Mucosa of stomach (tissue), 1 donor: ENCODE measurements around the gene ZBTB43.

Source experiments
- H3K27me3 ChIP-seq: one replicate; pipeline ENCODE4 v1.7.0; 2013; ENCODE audit warnings: mild to moderate bottlenecking, low read length; ENCODE audit not compliant: control insufficient read depth, insufficient read depth
- H3K36me3 ChIP-seq: one replicate; pipeline ENCODE4 v1.7.0; 2013; ENCODE audit warnings: low read length; ENCODE audit not compliant: control insufficient read depth, insufficient read depth
- H3K4me1 ChIP-seq: one replicate; pipeline ENCODE4 v1.7.0; 2013; ENCODE audit warnings: mild to moderate bottlenecking, low read length; ENCODE audit not compliant: control insufficient read depth, insufficient read depth
- H3K4me3 ChIP-seq: one replicate; pipeline ENCODE4 v1.7.0; 2013; ENCODE audit warnings: low read length
- H3K9ac ChIP-seq: one replicate; pipeline ENCODE4 v1.7.0; 2013; ENCODE audit warnings: mild to moderate bottlenecking, low read length, moderate library complexity
- H3K9me3 ChIP-seq: one replicate; pipeline ENCODE4 v1.7.0; 2013; ENCODE audit warnings: mild to moderate bottlenecking, low read length, moderate library complexity; ENCODE audit not compliant: control insufficient read depth
- donor health status: Pancreatic carcinoma.

ZBTB43 gene

DNA sequence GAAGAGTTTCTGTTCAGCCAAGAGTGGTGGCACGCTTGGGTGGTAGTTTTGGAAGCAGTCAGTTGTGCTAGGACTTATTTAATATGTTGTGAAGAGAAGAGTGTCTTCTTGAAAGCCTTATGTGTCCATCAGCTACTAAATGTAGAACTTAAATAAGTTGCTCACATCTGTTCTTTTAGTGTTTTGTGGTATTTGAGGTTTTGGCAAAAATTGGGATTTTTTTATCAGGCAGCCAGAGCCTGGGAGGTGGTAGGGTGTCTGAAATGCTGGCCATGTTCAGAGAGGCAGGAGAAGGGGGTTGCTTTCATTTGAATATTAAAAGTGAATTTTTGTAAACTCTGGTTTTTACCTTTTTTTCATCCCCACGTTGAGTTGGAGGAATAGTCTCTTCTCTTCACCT lies 31.4 kb downstream of the ZBTB43 start:
- Histone ChIP-seq H3K4me3 (no peak overlapping the region), H3K9ac (no peak overlapping the region), H3K36me3 (peaks cover 4% of the 10 kb centered on the region), H3K4me1 (peaks cover 12% of the 10 kb centered on the region), H3K9me3 (no peaks in the 10 kb centered on the region), H3K27me3 (no peaks in the 10 kb centered on the region)

DNA sequence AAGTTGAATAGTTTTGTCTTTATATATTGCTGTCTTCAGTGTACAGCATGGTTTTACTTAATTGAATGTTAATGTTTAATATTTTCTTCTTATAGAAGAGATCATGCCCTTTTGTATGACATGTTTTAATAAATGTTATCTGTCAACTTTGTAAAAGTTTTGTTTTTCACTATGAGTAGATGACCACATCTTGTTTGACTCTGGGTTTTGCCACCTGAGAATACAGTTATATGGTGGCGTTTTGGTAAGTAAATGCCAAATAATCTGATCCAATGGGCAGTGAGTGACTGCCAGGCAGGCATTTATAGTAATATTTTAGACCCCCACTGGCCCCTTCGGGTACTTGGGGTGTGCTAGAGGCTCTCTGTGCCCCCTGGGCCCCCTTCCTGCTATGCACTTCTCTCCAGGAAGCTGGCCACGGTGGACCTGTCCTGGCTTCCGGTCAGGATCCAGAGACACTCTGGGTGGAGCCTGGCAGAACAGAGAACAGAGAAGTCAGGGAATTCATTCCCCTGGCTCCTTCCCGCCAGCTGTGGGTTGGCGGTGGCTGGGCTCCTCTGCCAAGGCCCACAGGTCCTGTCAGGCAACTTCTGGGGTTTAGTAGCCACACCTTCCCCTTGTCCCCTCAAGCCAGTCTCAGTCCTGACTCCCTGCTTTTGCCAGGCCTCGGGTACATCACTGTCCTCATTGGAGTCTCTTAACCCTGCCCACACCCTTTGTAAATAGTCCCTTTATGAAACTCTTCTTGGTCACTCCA lies 33.4 kb downstream of the ZBTB43 start:
- Histone ChIP-seq H3K4me1 (peaks cover 7% of the 10 kb centered on the region), H3K36me3 (peaks cover 4% of the 10 kb centered on the region), H3K4me3 (no peak overlapping the region), H3K9me3 (no peaks in the 10 kb centered on the region), H3K27me3 (no peaks in the 10 kb centered on the region), H3K9ac (no peak overlapping the region)

DNA sequence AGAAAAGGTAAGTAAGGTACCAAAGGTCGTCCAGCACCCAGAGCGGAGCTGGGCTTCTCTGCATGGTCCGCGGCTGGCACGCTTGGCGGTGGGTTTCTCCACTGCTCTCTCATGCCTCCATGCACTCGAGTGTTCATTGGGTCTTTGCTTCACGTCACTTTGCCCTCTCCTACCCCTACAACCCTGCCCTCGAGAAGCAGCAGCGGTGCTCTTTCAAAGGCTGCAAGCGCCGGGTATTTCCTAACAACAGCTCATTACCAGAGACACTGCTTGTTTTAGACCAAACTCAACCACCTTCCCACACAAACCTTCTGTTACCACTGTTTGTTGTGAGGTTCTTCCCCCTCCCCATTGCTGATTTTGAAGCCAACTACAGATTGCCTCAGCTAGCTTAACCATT lies 34.1 kb downstream of the ZBTB43 start:
- Histone ChIP-seq H3K4me3 (no peak overlapping the region), H3K4me1 (peaks cover 7% of the 10 kb centered on the region), H3K36me3 (peaks cover 4% of the 10 kb centered on the region), H3K27me3 (no peaks in the 10 kb centered on the region), H3K9ac (no peak overlapping the region), H3K9me3 (no peaks in the 10 kb centered on the region)

DNA sequence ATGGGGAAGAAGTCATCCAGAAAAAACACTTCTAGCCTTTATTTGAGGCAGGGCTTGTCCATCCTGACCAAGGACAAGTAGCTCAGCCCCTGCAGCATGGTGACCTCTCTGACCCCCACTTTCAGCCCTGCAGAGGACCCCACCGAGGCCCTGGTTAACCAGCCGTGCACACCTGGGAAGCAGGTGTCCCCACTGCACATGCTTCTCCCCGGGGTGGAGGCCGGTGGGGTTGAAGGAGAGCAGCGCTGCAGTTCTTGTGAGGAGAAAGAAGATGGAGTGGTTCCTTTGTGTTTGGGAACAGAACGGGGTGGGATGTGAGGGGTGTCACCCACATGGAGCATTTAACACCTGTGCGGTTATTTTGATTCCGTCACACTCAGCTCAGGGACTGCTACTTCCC lies 34.5 kb downstream of the ZBTB43 start:
- Histone ChIP-seq H3K9ac (no peak overlapping the region), H3K4me3 (no peak overlapping the region), H3K4me1 (peaks cover 7% of the 10 kb centered on the region), H3K27me3 (no peaks in the 10 kb centered on the region), H3K9me3 (no peaks in the 10 kb centered on the region), H3K36me3 (peaks cover 4% of the 10 kb centered on the region)

DNA sequence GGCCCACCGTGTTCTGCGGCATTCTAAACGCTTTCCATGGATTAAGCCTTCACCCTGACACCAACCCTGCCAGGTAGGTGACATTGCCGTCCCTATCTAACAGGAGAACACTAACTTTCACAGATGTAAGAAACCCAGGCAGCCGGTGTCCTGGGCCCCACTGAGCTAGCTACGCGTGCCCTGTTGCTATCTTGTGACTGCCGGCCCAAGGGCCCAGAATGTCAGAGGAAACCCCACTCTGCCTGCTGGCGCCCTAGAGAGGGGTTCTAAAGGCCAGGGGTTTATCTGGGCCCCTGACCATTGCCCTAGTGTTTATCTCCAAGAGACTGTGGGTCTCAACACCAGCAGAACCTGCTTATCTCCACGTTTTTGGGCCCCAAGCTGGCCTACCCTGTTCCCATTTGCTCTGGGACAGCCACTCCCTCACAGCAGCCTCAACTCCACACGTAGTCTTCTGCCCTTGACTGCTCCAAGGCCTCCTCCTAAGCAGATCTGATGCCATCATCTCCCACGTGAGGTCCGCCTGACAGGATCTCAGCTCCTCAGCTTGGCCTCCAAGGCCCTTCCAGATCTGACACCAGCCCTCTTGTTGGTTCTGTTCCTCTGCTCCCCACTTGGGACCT lies 37.5 kb downstream of the ZBTB43 start:
- H3K9ac ChIP-seq = no peak overlapping the region
- no peaks in the 10 kb centered on the region for H3K27me3 ChIP-seq
- H3K36me3 ChIP-seq = peaks cover 4% of the 10 kb centered on the region
- H3K9me3 ChIP-seq = no peaks in the 10 kb centered on the region
- H3K4me3 ChIP-seq = no peak overlapping the region
- peaks cover 7% of the 10 kb centered on the region for H3K4me1 ChIP-seq

DNA sequence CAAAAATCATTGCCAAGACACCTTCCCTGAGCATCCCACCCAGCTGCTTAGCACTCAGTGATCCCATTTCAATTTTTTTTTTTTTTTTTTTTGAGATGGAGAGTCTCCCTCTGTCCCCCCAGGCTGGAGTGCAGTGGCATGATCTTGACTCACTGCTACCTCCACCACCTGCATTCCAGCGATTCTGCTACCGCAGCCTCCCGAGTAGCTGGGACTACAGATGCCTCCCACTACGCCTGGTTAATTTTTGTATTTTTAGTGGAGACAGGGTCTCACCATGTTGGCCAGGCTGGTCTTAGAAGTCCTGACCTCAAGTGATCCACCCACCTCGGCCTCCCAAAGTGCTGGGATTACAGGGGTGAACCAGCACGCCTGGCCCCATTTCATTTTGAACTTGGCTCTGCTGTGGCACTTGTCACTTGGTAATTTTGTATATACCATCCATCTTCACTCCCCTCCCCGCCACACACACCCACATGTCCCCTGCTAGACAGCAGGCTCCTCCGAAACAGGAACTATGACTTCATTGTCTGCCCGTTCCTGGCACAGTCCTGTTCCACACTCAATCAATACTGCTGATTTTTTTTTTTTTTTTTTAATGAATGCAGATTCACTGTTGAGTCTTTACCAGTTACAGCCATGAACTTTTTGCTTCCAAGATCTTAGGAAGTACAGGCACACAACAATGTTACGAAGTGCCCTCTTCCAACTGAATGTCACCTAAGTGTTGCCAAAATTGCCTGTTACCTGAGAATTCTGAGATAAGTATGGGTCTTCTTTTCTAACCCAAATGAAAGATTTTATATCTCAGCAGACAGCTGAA lies 38.3 kb downstream of the ZBTB43 start:
- no peak overlapping the region for H3K9ac ChIP-seq
- no peaks in the 10 kb centered on the region for H3K27me3 ChIP-seq
- peaks cover 4% of the 10 kb centered on the region for H3K4me1 ChIP-seq
- H3K9me3 ChIP-seq = no peaks in the 10 kb centered on the region
- no peak overlapping the region for H3K4me3 ChIP-seq
- peaks cover 4% of the 10 kb centered on the region for H3K36me3 ChIP-seq

DNA sequence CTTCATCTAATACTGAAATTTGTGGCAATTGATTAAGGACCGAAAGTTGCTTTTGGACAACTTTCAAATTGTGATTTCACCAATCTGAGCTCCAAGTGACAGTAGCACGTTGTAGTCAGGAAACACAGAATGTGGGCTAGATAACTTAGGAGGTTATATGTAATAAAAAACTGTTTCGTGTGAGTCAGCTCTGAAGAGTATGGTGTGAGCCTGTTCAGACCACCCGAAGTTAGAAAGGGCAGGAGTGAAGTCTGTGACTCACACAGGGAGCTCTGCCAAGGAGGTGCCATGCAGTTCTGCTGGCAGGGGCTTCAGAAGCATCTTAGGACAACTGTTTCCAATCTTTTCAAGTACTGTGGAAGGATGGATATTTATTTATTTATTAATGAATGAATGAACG lies 39.2 kb downstream of the ZBTB43 start:
- Histone ChIP-seq H3K9ac (no peak overlapping the region), H3K9me3 (no peaks in the 10 kb centered on the region), H3K36me3 (peaks cover 3% of the 10 kb centered on the region), H3K27me3 (no peaks in the 10 kb centered on the region), H3K4me3 (no peak overlapping the region), H3K4me1 (no peaks in the 10 kb centered on the region)

DNA sequence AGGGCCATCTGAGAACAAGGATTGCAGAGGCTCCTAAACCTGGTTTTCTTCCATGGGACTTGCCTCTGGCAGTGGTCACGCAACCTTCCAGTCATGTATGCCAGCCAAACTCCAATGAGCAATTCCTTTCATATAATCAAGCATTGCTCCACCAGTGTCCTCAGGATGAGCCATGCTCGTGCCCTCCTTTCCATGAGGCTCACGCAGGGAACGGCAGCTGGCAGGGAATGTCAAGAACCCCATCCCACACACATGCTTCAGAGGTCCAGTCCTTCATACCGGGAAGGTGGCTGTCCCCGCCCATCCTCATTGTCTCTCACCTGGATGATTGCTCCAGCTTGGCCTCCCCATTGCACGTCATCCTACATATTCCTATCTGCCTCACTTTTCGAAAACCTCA lies 42.2 kb downstream of the ZBTB43 start:
- no peaks in the 10 kb centered on the region for H3K36me3 ChIP-seq
- no peaks in the 10 kb centered on the region for H3K9me3 ChIP-seq
- H3K4me3 ChIP-seq = no peak overlapping the region
- H3K4me1 ChIP-seq = no peaks in the 10 kb centered on the region
- no peak overlapping the region for H3K9ac ChIP-seq
- H3K27me3 ChIP-seq = peaks cover 10% of the 10 kb centered on the region

DNA sequence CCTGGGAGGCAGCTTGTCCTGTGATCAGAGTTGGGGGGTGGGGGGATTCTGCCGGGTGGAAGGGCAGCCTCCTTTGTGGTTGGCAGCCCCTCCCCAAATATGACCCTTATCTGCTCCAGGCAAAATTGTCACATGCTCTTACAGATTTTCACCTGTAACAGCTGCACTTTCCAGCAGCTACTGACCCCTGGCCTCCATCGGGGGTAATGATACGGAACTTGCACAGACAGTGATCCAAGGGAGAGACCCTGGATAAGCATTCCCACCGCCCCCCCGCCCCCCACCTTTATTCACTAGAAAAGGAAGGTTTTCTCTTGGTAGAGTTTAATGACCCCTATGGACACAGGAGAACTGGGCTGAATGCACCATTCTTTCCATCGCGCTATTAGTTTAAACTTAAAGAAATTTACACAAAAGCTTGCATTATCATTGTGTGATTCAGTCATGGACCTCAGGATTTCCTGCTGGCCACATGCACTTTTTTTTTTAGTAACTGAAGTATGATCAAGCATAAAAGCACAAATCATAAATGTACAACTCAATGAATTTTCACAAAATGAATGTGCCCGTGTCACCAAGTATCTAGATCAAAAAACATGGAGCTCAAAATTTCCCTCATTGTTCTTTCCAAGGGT lies 44.9 kb downstream of the ZBTB43 start:
- H3K9me3 ChIP-seq = no peaks in the 10 kb centered on the region
- no peaks in the 10 kb centered on the region for H3K36me3 ChIP-seq
- no peak overlapping the region for H3K9ac ChIP-seq
- no peak overlapping the region for H3K4me3 ChIP-seq
- H3K27me3 ChIP-seq = peaks cover 20% of the 10 kb centered on the region
- H3K4me1 ChIP-seq = no peaks in the 10 kb centered on the region

DNA sequence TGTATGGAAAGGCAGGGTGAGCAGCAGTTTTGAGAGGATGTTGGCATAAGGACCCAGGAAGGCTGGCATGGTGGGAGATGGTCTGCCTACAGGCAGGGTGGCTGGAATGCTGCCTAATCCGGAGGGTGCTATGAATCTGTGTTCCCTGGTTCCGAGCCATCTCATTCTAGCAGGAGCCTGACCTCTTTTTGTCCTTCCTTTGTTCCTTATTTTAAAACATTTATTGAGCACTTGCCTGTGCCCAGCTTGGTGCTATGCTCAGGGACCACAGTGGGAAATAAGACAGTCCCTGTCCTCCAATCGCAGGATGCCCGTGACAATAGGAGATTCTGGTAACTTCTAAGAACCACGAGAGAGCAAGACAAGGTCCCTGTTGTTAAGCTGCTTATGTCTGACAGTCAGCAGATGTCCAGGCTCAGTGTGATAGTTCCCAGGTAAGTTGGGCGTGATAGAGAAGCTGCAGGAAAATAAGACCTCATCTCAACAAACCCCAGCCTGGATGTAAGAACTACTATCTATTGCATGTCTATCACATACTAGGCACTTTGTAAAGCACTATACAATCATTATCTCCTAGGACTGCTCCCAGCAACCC lies 46.5 kb downstream of the ZBTB43 start:
- H3K27me3 ChIP-seq = peaks cover 20% of the 10 kb centered on the region
- no peak overlapping the region for H3K4me3 ChIP-seq

DNA sequence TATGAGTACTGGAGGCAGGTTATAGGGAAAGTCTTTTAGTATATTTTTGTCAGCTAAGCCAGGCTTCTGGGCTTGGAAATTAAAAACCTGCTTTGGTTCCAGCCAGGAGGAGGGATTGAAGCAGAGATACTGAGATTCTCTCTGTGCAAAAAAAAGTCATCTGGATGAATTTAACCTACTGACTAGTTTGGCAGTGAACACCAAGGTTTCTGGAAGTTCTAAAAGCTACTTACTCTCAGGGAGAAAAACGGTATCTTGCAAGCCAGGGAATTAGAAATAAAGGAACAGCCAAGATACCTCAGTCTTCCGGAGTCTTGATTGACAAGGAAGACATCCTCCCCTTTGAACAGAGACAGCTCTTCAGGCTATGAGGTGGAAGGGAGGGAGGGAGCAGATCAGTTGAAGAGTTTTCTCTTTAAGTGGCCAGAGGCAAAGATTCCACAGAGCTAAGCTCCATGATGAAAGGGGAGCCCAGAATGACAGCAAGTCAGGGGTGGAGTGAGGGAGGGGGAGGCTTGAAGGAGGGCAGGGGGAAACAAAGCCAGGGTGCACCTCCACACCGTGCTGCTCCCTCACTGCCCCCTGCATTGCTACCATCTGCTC lies 47.3 kb downstream of the ZBTB43 start:
- Histone ChIP-seq H3K9ac (no peak overlapping the region), H3K27me3 (peaks cover 20% of the 10 kb centered on the region), H3K4me1 (no peaks in the 10 kb centered on the region), H3K36me3 (no peaks in the 10 kb centered on the region), H3K4me3 (no peak overlapping the region), H3K9me3 (no peaks in the 10 kb centered on the region)

More for the DNA sequence above, 46.5 kb downstream of the ZBTB43 start:
- Histone ChIP-seq H3K4me1 (no peaks in the 10 kb centered on the region), H3K9me3 (no peaks in the 10 kb centered on the region), H3K36me3 (no peaks in the 10 kb centered on the region), H3K9ac (no peak overlapping the region)
